Measurements from ENCODE around the gene MLX.
A peak's percentile ranks its signal among the peaks of the same experiment; 100 is the strongest.
"Not testable (repeated sequence)": the region's sequence is repeated elsewhere in the genome, so short reads cannot be mapped to it uniquely, and the experiment has no call there.

MLX gene

GRCh38 chr17:42555961-42556617 is 10.8 kb upstream of the MLX start:
- DNase-seq, result not testable (repeated sequence)

DNA sequence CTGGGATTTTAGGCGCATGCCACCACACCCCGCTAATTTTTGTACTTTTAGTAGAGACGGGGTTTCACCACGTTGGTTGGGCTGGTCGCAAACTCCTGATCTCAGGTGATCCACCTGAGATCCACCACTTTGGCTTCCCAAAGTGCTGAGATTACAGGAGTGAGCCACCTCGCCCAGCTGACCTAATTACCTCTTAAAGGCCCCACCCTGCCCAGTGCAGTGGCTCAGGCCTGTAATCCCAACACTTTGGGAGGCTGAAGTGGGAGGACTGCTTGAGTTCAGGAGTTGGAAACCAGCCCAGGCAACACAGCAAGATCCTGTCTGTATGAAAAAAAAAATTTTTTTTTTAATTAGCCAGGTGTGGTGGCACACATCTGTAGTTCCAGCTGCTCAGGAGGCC is 7.8 kb upstream of the MLX start:
- DNase-seq, result no peak

DNA sequence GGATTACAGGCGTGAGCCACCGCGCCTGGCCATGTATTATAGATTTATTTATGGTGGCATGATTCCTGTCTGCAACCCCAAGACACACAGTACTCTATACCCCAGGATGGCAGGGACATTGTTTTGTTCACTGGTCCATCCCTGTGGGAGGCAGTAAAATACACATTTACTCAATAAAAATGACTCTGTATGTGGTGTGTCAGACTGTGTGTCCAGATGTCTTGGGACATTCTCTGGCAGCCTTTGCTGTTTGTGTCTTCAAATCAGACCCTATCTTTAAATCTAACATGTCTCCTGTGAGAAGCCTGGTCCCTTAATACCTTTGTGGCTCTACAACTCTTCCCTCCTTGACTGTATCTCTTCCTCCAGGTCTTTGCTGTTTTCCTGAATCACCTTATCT is 6.7 kb upstream of the MLX start:
- DNase-seq, result no peak

DNA sequence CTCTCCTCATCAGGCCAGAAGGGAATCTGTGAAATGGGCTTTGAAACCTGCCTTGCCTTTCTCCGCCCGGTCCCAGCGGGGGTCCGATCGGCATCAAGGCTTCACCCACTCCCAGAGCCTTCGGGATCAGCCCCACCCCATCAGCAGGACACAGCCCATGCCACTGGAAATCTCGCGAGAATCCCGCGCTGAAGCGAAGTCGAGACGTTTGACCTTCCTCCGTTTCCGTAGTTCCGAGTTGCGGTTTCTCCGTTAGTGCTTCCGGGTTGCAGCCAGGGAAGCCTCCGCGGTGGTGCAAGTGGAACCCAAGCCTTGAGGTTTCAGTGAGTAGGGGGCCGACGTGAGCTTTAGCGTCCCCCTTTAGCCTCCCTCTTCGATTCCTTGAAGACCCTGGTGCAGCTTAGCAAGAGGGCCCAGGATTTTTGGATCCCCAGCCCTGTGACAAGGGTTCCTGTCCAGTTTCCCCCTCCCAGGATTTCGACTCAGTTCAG is 5.0 kb upstream of the MLX start, which contains the start of gene COASY:
Gene COASY, plus strand, starts transcription at position 252 of the 491 bp plus-strand sequence. CDS start 475 bp downstream, outside the sequence.
- DNase-seq, result peak; percentile 94

DNA sequence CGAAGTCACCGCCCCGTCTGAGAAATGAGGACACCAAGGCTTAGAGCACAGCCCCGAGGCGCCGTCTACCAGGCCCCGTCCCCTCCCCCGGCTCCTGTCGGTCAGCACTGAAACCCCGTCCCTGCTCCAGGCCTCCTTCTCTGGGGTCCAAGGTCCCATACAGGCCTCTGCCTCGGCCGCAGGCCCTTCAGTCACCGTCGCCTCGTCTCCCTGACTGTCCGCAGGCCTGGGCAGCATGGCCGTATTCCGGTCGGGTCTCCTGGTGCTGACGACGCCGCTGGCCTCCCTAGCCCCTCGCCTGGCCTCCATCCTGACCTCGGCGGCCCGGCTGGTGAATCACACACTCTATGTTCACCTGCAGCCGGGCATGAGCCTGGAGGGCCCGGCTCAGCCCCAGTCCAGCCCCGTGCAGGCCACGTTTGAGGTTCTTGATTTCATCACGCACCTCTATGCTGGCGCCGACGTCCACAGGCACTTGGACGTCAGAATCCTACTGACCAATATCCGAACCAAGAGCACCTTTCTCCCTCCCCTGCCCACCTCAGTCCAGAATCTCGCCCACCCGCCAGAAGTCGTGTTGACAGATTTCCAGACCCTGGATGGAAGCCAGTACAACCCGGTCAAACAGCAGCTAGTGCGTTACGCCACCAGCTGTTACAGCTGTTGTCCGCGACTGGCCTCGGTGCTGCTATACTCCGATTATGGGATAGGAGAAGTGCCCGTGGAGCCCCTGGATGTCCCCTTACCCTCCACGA is 4.3 kb upstream of the MLX start:
- DNase-seq, result no peak

- DNase-seq, result no peak
Observed at GRCh38 chr17:42563143-42563509, 3.8 kb upstream of the MLX start.

DNA sequence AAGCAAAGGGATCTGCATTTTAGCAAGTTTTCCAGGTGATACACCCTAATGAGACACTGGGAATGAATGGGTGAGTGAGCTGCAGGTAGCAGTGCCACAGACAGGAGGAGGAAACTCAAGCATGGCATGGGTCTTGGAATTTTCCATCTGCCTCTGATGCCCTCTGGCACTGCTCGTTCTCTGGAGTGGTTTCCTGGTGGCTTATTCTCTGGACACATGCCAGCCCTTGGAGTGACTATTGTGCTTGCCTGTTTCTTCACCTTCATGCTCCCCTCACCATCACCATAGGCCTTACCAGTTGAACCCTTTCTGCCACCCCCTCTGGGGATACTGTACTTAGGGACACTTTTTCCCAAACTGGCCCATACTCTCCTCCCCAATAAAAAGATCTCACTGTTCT is 3.4 kb upstream of the MLX start:
- DNase-seq, result no peak

DNA sequence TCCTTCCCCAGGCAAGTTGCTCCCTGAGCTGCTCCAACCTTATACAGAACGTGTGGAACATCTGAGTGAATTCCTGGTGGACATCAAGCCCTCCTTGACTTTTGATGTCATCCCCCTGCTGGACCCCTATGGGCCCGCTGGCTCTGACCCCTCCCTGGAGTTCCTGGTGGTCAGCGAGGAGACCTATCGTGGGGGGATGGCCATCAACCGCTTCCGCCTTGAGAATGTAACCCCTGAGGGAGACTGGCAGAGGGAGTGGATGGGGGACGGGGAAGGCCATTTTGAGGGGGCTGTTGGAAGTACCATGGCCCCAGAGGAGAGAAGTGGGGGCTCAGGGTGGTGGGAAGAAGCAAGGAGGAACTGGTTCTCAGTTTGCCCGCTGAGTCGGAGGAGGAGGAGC is 3.0 kb upstream of the MLX start:
- DNase-seq, result no peak

DNA sequence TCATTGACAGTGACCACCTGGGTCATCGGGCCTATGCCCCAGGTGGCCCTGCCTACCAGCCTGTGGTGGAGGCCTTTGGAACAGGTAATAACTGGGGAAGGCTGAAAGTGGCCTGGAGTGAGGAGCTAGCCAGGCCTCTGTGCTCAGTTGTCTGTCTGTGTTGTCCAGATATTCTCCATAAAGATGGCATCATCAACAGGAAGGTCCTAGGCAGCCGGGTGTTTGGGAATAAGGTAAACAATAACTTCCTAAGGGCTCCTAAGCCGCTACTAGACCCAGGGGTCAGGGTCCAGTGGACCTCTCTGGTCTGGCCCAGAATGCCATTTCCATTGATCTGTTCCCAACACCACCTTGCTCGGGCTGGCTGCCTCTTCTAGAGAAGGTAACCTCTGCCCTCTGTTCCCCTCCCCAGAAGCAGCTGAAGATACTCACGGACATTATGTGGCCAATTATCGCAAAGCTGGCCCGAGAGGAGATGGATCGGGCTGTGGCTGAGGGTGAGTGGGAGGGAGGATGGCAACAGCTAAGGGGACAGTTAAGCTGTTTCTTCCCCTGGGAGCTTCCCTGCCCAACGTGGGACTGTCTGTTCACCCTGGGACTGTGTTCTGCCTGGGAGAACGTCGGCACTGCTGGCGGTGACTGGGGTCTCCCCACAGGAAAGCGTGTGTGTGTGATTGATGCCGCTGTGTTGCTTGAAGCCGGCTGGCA is 1.9 kb upstream of the MLX start:
- DNase-seq, result no peak

- no peak for DNase-seq
Observed at GRCh38 chr17:42565523-42566214, 1.2 kb upstream of the MLX start.

GRCh38 chr17:42566215-42566882 is 551 bp upstream of the MLX start:
- DNase-seq, result no peak

- no peak for DNase-seq
Observed at GRCh38 chr17:42568341-42569111, 1.6 kb downstream of the MLX start.

- no peak for DNase-seq
Observed at GRCh38 chr17:42571435-42572225, 4.7 kb downstream of the MLX start.

DNA sequence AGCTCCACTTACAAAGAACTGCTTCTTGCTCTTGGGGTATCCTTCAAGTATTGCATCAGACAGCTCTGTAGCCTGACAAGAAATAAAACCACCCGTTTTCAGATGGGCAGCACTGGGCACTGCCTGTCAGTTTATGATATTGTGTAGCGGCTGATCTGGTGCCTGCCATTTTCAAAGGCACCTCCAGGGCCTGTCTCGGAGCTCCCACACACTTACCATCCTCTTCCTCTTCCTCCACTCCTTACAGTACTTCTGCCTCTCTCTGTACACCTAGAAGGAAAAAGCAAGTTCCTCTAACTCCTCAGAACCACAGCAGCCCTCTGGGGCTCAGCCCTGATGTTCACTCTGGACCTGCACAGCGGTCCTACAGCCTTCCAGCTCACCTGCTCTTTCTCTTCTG is 6.2 kb downstream of the MLX start:
- no peak for DNase-seq

DNA sequence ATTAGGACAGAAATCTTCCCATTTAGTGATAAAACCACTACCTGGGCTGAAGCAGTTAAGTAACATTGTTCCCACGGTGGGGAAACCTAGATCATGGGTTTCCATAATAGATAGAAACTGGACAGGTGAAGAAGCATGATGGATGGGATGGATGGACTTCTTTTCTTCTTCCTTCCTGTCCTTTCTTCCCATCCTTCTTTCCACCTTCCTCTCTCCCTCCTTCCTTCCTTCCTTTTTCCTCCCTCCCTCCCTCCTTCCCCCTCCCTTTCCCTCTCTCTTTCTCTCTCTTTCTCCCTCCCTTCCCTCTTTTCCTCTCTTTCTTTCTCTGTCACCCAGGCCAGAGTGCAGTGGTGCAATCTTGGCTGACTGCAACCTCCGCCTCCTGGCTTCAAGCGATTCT is 7.6 kb downstream of the MLX start:
- DNase-seq, result no peak

DNA sequence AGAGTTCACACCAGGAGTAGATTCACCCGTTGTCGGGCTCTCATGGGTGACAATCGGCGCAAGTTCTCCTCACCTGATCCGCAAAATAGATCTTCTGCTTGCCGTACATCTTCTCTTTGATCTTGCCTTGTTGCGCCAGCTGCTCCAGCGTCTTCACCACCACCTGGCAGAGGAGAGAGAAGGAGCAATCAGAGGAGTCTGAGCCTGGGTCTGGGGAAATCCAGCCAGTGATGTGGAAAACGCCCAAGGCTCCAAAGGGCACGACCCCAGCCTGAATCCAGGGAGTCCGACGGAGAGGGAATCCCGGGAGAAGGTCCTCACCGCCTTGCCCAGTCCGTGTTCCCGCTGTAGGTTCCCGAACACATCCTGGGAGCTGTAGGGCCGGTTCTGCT is 10.2 kb downstream of the MLX start:
- no peak for DNase-seq

GRCh38 chr17:42577532-42578281 is 10.8 kb downstream of the MLX start, which contains the start of gene PSMC3IP:
TSS of gene PSMC3IP (minus strand) at chr17:42577729. CDS start at chr17:42577686, 43 bp downstream.
- peak; percentile 93 for DNase-seq

- peak; percentile 77 for DNase-seq
Observed at GRCh38 chr17:42578282-42578869, 11.5 kb downstream of the MLX start.

DNA sequence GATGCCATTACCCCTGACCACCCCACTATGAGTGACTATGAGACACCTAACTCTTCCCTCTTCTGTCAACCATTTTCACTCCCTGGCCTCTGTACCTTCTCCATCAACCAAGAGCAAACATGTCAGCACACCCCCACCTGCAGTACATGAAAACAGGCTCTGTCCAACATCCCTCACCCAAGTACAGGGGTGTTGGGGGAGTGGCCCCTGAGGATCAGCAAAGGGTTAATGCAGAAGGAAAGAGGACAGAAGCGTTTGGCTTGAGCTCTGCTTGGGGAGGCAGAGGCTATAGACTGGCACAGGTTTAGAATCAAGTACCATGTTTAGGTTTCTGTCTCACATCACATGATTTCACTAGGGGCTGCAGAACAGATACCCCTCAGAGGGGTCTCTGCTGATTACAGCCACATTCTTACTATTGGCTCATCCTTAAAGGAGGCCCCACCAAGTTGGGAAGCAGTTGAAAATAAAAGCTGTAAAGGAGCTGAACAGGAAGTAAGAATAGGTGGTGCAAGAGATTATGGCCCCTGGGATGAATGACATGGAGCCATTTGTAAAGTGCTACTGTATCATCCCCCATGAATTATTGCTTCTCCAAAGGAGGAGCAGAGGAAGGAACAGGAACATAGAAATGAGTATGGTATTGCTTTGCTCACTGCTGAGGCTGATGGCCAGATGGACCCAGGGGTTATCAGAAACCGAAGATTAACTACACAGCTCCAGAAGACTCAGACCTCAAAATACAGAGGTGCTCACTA is 13.1 kb downstream of the MLX start:
- no peak for DNase-seq
